Right atrium auricular region (tissue), 2 donors: ENCODE measurements around the gene PGM2. TPM values are rescaled to one million over a fixed set of nuclear protein-coding genes. Genes with fewer than 3 reads are reported as not detected.

Experiments used
- DNase-seq: peaks from one replicate; pipeline ENCODE4 v3.0.0-alpha.2; 2019; ENCODE audit warnings: low spot score
- H3K27ac ChIP-seq, 2 donors: fragments of 200-600 bp; sonication (generic); 1 replicate in 1 of 2; 2 replicates in 1 of 2; pipeline ENCODE4 v1.5.1; 2016 to 2019
- H3K27me3 ChIP-seq, 2 donors: fragments of 200-600 bp; sonication (generic); one replicate each; pipeline versions ENCODE4 v1.5.1 to v1.6.0; 2017 to 2019
- H3K36me3 ChIP-seq: fragments of 200-600 bp; sonication (generic); one replicate; pipeline ENCODE4 v1.5.1; 2016
- H3K4me1 ChIP-seq, 2 donors: fragments of 200-600 bp; sonication (generic); one replicate each; pipeline versions ENCODE4 v1.5.1 to v1.6.0; 2017 to 2019
- H3K4me3 ChIP-seq, 2 donors: fragments of 200-600 bp; sonication (generic); 1 replicate in 1 of 2; 2 replicates in 1 of 2; pipeline ENCODE4 v1.5.1; 2017 to 2019; ENCODE audit warnings: mild to moderate bottlenecking in 1 of 2, moderate library complexity in 1 of 2
- H3K9me3 ChIP-seq, 2 donors: fragments of 200-600 bp; sonication (generic); one replicate each; pipeline ENCODE4 v1.5.1; 2019
- total RNA-seq, 2 donors: library from RNA; depleted of rRNA; stranded (reverse); fragments of >200 nt; gene quantifications; one replicate each; pipeline ENCODE4 v1.1.0, GENCODE V29; 2016
- TF ChIP-seq, protein P1 (sequence below), 2 donors: fragments of 200-600 bp; sonication (generic); IDR thresholded peaks; one replicate each; pipeline ENCODE4 v1.5.1; 2019; ENCODE audit warnings: antibody characterized with exemption in 2 of 2

Gene PGM2
- total RNA-seq, 2 donors from 2014 or later = 10.7 to 11.7 TPM

DNA sequence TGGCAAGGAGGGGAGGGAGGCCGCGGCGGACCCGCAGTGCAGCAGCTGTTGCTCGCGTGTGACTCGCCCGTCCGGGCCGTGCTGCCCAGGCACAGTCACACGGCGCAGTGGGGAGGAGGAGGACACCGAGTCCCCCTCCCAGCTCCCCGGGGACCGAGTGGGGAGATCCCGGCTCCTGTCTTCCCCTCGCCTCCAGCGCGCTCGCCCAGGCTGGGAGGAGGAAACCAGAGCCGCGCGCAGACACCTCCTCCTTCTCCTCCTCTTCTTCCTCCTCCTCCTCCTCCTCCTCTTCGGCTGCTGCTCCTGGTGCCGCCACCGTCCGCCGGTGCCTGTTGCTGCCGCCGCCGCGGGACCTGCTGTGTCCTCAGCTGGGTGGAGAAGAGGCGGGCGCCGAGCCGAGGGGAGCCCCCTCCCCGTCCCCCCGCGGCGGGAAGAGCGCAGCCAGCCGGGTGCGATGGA, 64.3 kb downstream of the PGM2 start, which contains the start of gene TBC1D1:
TSS of gene TBC1D1 (plus strand) at position 284 of the 459 bp plus-strand sequence. CDS start 11,012 bp downstream, outside the sequence.
- no peak for DNase-seq
- TF ChIP-seq, protein P1, sequence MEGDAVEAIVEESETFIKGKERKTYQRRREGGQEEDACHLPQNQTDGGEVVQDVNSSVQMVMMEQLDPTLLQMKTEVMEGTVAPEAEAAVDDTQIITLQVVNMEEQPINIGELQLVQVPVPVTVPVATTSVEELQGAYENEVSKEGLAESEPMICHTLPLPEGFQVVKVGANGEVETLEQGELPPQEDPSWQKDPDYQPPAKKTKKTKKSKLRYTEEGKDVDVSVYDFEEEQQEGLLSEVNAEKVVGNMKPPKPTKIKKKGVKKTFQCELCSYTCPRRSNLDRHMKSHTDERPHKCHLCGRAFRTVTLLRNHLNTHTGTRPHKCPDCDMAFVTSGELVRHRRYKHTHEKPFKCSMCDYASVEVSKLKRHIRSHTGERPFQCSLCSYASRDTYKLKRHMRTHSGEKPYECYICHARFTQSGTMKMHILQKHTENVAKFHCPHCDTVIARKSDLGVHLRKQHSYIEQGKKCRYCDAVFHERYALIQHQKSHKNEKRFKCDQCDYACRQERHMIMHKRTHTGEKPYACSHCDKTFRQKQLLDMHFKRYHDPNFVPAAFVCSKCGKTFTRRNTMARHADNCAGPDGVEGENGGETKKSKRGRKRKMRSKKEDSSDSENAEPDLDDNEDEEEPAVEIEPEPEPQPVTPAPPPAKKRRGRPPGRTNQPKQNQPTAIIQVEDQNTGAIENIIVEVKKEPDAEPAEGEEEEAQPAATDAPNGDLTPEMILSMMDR (IDR thresholded peaks at IDR 0.05) = no peak
- Histone ChIP-seq H3K9me3 (no peaks in the 10 kb centered on the region), H3K4me1 (peaks cover 0 to 37% of the 10 kb centered on the region in 2 donors), H3K4me3 (peak within 1 kb of the TSS; percentile 87 to 97), H3K27me3 (no peaks in the 10 kb centered on the region), H3K27ac (peak within 1 kb of the TSS; percentile 95 to 97), H3K36me3 (no peaks in the 10 kb centered on the region)

- no peaks in the 10 kb centered on the region for H3K36me3 ChIP-seq
- H3K9me3 ChIP-seq = no peaks in the 10 kb centered on the region
- TF ChIP-seq, protein P1 (IDR thresholded peaks at IDR 0.05) = peak in 1 of 2 donors; percentile 30
- H3K27me3 ChIP-seq = no peaks in the 10 kb centered on the region
- H3K4me1 ChIP-seq = peaks cover 0 to 39% of the 10 kb centered on the region in 2 donors
- peak overlapping the region; percentile 87 to 97 for H3K4me3 ChIP-seq
- DNase-seq = no peak
- peak overlapping the region; percentile 95 to 97 for H3K27ac ChIP-seq
Observed at GRCh38 chr4:37891260-37892159, 65.0 kb downstream of the PGM2 start.

DNA sequence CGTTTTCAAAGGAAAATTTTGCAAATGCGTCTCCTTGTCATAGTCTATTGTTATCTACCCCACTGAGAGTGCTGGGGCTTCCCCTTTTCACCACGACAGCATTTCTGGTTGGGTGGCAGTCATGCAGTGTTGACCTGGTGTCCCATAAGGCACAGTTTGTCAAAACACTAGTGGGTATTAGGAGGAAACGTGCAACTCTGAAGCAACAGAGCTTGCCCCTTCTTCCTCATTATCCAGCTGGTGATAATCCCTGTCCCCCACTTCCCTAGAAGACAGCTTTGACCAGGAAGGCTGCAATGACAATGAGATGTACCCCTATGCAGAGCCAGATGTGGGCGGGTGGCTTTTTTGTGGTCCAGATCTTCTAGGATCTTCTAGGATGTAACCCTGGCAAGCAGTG, 66.2 kb downstream of the PGM2 start:
- Histone ChIP-seq H3K4me1 (peaks cover 0 to 39% of the 10 kb centered on the region in 2 donors), H3K4me3 (no peak overlapping the region), H3K27ac (peak overlapping the region; percentile 95 to 97), H3K9me3 (no peaks in the 10 kb centered on the region), H3K27me3 (no peaks in the 10 kb centered on the region), H3K36me3 (no peaks in the 10 kb centered on the region)
- TF ChIP-seq, protein P1 (IDR thresholded peaks at IDR 0.05) = no peak
- no peak for DNase-seq

GRCh38 chr4:37893164-37893563, 66.7 kb downstream of the PGM2 start:
- Histone ChIP-seq H3K4me3 (no peak overlapping the region), H3K9me3 (no peaks in the 10 kb centered on the region), H3K4me1 (peaks cover 0 to 39% of the 10 kb centered on the region in 2 donors), H3K36me3 (no peaks in the 10 kb centered on the region), H3K27me3 (no peaks in the 10 kb centered on the region), H3K27ac (peak overlapping the region; percentile 95 to 97)
- no peak for DNase-seq
- TF ChIP-seq, protein P1 (IDR thresholded peaks at IDR 0.05) = no peak

GRCh38 chr4:37895271-37895670, 68.8 kb downstream of the PGM2 start:
- TF ChIP-seq, protein P1 (IDR thresholded peaks at IDR 0.05) = no peak
- Histone ChIP-seq H3K27ac (no peak overlapping the region), H3K27me3 (no peaks in the 10 kb centered on the region), H3K4me3 (no peak overlapping the region), H3K9me3 (no peaks in the 10 kb centered on the region), H3K36me3 (no peaks in the 10 kb centered on the region), H3K4me1 (peaks cover 0 to 26% of the 10 kb centered on the region in 2 donors)
- no peak for DNase-seq
